Measurements from ENCODE around the gene SPRY4.
A peak's percentile ranks its signal among the peaks of the same experiment; 100 is the strongest.
"Not testable (repeated sequence)": the region's sequence is repeated elsewhere in the genome, so short reads cannot be mapped to it uniquely, and the experiment has no call there.

Gene SPRY4

DNA sequence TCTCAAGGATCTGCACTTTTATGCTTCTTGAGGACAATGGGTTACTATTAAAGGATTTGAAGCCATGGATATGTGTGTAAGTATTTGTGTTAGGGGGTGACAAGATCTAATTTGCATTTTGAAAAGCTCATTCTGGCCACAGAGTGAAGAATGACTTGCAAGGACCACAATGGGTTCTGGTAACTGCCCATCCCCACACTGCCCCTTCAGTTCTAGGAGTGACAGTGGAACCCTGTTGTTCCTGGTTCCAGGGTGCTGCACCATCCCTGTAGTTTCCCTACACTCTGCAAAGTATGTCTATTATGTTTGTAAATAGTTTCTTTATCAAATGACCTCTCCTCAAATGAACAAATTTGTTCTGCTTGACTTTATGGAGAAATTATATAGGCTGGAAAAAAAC lies 9.7 kb upstream of the SPRY4 start:
- DNase-seq (ENCODE audit: low read depth in 2 of 2) = no peak

DNA sequence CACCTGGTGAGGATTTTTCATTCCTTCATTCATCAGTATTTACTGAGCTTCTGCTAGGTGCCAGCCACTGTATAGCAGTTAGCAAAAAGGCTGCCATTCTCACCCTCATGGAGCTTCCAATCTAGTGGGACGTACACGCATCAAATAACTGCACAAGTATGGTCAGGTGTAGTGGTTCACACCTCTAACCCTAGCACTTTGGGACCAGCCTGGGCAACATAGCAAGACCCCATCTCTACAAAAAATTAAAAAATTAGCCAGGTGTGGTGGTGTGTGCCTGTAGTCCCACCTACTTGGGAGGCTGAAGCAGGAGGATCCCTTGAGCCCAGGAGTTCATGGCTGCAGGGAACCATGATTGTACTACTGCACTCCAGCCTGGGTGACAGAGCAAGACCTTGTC lies 8.9 kb upstream of the SPRY4 start:
- DNase-seq (ENCODE audit: low read depth in 2 of 2) = not testable (repeated sequence)

DNA sequence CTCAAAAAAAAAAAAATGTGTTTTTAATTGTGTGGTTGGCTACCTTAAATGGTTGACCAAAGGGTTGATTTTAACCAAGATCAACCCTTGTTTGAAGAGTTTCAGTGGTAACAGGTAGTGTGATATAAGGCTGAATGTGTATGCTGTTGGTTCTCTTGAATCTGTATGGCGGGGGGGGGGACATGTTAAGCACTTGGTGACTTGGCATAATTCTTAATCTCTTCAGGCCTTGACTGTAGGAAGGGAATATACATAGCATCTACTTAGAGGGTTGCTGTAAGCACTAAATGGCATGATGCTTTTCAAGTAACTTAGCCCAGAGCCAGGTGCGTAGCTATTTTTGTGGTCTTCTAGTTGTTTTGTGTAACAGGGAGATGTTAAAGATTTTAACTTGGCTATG lies 5.6 kb upstream of the SPRY4 start:
- DNase-seq (ENCODE audit: low read depth in 2 of 2) = no peak

DNA sequence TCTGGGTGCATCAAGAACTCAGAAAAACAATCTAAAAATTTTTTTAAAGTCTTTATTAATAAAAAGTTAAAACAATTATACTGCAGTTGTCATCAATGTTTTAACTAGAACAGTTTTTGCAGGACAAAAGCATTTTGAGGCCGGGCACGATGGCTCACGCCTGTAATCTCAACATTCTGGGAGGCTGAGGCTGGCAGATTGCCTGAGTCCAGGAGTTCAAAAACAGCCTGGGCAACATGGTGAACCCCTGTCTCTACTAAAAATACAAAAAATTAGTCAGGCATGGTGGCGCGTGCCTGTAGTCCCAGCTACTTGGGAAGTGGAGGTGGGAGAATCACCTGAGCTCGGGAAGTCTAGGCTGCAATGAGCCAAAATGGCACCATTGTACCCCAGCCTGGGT lies 5.2 kb upstream of the SPRY4 start:
- no peak for DNase-seq (ENCODE audit: low read depth in 2 of 2)

DNA sequence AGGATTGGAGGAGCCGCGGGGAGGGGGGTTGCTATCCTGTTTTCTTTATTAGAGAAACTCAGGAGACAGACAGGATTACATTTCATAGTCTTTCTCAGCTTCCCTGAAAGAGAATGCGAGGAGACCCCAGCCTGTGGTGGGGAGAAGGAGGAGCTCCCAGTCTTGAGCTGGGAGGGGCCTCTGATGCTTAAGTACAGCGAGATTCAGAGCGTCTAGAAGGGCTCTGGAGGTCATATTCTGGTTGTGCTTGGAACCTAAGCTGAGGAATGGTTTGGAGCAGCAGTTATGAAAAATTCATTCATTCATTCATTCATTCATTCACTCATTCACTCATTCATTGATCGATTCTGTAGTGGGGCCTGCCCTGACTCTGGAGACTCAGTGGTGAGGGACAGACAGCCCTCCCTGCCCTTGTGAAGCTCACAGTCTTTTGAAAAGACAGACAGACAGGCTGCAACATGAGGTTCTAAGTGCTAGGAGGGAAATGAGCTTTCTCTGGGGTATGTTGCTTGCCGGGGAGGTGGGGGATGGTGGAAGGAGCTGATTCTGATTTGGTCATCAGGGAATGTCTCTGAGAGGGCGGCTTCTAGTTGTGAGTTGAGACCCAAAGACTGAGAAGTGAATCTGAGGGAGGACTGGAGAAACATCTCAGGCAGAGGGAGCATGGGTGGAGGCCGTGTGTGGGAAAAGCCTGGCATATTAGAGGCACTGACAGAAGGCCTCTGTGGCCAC lies 2.5 kb upstream of the SPRY4 start:
- DNase-seq (ENCODE audit: low read depth in 2 of 2) = no peak

DNA sequence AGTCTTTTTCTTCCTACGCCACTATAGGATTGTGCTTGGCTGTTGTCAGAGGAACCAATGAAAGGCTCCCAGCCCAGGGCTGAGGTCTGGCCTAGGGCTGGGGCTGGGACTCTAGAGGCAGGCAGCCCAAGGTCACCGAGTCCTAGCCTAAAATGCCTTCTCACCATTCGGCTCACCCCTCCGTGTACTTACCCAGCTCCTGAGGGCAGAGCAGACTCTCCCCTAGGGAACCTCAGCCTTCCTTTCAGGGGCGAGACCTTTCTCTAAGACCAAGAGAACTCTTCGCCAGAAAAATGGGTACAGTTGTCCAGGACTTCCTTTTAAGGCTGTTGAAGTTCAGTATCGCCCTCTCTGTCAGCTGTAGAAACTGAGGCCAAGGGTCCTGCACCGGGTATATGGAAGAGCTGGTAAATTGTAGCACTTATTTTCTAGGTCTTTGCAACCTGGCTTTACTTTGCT lies 1.7 kb upstream of the SPRY4 start:
- no peak for DNase-seq (ENCODE audit: low read depth in 2 of 2)

DNA sequence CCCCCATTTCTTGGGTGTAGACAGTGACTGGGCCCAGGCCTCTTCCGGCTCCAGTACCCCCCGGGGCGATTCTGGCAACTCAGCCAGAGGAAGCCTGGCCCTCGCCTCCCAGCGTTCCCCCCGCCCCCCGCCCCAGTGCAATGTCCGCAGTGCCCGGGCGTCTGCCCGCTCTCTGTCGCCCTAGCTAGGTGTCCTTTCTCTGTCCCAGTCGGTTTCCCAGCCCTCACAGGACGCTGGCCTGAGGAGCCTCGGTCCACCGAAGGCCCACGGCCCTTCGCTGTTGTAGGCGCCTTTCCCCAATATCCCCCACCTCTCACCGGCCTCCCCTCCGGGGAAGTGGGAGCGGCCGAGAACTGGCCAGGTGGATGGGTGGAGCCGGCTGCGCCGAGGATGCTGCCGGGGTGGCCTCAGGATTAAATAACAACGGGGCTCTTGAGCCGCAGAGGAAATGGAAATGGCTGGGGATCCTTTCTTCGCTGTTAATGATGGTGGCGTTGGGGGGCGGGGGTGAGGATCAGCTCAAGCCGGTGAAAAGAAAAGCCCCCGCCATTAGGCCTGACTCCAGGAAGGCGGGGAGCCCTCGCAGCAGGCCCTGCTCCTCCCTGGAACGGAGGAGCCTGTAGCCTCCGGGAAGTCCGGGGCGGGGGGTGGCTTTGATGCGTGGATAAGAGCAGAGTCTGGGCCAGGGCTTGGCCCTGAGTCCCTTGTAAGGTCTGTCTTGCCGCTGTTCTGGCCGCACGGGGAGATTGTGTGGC lies 1.1 kb upstream of the SPRY4 start:
- DNase-seq (ENCODE audit: low read depth in 2 of 2) = peak; percentile 21 to 30

DNA sequence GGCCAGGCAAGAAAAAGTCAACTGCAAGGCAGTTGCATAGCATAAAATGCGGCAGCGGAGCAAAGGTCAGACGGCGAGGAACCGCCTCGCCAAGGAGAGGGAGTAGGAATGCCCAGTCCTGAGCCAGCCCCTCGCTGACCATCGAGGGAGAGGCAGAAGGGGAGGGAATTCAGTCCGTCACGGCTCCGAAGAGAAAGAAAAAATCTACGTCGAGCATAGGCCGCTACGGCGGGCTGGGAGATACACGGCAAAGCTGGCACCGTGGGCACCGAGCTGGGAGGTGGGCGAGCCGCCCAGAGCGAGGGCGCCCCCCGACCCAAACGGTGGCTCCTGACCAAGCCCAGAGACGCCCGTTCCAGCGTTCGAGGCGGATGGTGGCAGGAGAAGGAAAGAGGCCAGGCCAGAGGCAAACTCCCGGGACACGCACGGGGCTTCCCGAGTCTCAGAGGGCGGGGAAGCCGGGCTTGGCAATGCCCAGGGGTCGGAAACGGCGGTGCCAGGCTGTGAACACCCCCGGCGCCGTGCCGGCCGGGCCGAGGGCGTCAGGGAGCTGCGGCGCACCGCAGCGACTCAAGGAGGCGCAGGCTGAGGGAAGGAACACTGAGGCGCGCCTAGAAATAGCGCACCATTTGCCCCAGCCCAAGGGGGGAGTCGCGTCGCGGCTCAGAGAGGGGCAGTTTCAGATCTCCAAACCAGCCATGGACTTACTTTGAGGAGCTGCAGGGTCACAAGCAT lies 518 bp downstream of the SPRY4 start:
- peak in 1 of 2 donors; percentile 22 for DNase-seq (ENCODE audit: low read depth in 2 of 2)

DNA sequence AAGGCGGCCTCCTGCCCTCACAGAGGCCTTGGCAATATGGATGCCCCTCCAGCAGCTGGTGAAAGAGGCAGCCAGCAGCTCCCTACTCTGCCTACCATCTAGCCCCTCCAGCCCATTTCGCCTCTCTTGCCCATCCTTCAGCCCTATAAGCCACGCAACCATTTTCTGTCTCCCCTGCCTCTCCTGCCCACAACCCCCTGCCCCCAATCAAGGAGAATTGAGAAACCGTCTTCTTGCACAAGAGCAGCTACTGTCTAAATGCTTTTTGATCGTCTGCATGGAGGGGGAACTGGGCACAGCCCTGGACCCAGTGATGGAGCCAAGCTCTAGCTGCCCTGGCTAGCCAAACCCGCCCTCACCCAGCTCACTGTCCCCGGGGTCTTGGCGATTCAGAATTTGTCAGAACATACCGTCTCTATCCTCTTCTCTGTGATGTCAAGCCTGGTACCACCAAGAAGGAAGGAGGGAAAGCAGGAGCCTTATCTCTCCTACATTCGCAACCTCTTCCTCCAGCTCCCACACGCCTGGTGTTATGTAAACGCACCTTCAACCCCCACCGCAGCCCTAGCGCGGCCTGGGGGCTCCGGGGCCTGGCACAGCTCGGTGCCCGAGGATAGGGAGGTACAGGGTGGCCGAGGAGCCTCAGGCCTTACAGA lies 1.2 kb downstream of the SPRY4 start:
- DNase-seq (ENCODE audit: low read depth in 2 of 2) = no peak

DNA sequence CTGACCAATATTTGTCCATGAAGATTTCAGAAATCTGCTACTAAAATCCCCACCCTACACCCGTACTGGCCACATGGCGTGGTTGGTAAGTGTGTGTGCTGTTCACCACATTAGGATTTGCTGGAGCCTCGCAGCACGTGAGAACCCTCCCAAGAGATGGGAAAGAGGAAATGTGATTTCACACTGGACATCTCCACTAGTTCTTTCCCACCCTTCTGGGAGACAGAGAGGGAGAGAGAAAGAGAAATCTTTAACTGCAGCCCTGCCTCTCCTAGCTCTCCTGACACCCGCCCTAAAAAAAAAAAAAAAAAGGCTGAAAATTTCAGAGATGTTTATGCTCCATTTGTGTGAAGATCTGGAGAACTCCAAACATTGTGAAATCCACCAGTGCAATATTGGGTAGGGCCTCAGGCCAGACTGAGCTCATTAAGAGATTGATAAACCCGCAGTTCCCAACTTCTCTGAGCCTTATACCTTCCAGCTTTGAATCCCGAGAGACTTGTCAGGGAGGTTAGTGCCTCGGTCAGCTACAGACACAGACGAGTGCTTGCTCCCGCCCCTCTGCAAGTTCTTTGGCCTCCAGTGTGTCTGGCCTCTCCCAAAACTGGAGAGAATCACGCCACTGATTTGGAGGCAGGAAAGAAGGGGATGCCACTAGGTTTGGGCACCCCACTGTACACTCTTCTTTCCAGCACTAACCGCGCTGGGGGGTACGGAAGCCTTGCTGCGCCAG lies 1.9 kb downstream of the SPRY4 start:
- DNase-seq (ENCODE audit: low read depth in 2 of 2) = no peak

DNA sequence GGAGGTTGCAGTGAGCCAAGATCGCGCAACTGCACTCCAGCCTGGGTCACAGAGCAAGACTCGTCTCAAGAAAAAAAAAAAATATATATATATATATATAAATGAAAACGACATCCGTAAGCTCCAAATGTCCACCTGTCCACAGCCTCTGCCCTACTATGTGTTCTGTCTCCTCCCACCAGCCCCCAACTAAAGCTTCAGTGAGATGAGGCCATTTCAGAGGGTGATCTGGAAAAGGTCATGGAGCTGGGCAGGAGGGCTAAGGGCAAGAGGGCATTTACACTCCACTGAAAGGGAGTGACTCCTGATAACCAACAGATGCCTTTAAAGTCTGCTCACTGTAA lies 2.4 kb downstream of the SPRY4 start:
- no peak for DNase-seq (ENCODE audit: low read depth in 2 of 2)

DNA sequence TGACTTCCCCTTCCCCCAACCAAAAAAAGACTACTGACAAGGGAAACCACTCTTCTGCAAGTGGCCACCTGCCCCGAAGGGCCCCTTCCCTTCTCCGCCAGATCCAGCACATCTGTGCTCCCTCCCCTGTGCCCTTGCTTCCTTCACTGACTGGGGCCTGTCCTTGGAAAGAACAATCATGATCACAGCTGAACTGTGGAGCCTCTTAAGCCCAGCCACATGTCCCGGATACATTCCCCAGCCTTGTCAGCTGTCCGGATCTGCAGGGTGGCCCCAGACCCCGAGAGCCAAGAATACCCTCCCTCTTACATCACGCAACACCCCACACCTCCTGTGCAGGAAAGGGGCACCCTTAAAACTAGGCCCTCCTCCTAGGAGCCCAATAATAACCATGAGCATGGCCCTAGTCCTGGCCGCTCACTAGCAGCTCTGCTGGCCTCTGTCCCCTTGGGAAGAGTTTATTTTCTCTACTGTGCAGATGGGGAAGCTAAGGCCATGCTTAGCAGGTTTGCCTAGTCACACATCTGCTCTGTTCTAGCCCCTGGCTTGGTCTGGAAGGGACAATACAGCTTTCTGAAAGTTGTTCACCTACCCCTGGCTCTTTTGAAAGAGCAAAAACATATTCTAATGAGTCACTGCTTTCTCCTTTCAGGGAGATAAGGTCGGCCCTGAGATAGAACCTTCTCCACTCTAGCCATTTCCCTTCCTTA lies 3.8 kb downstream of the SPRY4 start:
- no peak for DNase-seq (ENCODE audit: low read depth in 2 of 2)

DNA sequence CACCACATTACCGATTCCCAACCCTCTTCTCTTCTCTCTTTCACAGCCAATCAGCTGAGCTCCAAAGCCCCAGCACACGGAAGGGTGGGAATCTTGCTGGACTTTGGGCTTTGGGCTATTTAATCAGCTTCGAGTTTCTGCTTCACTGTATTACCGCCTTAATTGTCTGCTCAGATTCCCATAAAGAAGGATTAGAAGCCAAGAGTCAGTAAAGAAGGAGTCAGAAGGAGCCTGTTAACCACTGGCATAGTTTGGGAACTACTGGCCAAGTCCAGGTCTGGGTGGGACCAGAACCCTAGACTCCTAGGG lies 4.4 kb downstream of the SPRY4 start:
- no peak for DNase-seq (ENCODE audit: low read depth in 2 of 2)

DNA sequence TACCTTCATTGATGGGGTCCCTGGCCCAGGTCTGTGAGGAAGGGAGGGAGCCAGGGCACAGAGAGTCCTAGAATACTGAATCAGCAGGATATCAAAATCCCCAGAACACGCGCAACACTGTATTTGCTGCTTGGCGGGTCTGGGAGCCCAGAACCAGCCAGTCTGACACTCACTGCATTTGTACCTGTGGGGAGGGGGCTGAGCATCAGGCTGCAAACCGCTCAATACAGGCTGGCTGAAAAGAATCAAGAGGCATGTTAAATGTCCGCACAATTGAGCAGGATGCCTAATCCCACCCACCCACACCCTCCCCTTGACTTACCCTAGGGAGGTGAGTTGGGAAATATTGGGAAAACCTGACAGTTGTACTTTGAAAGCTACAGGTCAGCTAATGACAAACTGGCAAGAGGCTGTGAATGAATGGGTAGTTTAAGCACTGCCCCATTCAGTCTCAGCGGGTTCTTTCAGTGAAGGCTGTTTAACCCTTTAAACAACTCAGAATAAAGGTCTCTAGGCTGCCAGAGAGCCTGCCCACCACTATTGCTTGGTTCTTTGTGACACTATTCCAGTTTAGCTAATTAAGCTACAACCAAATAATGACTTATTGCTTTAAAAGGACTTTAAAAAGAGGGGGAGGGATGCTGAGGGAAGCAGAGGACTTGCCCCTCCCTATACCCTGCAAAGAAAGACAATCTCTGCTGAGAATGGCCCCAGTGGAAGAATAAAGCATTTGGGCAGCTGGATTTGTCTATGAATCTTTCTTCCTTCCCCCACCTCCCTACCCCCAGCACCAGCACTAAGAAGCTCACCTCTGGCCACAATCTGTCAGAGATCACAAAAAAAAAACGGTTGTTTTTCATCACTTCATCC lies 5.0 kb downstream of the SPRY4 start:
- no peak for DNase-seq (ENCODE audit: low read depth in 2 of 2)

DNA sequence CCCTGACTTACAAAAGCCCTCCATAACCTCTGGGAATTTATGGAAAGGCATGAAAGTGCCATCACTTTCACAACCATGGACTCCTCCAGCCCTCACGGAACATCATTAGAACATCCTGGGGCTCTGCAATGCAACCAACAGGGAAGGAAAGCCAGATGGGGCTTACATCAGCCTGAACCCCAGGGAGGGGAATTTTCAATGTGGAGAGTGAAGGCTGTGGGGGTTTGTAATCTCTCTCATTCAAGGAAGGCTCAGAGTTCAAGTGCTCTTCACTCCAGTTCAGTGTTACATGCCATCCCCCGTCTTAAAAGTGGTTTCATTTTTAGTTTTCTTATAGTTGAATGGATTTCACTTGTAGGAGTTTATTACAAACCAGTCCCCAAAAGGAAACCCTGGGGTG lies 5.7 kb downstream of the SPRY4 start:
- DNase-seq (ENCODE audit: low read depth in 2 of 2) = no peak

DNA sequence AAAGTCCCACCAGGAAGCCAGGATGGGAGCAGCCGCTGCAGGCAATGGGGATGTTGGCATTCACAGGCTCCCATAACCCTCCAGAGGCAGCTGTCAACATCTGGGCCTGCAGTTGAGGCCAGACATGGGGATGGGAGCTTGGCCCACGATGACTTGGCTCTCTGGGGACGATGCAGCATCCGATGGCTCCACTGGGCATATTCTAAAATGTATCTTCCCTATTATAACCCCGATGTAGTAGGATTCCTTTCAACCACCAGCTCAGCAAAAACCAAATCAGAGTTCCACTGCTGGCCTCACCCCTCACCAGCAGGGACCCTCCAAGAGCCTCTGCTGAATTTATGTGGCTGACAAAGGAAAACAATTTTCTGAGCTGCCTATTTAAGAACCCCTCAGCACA lies 7.1 kb downstream of the SPRY4 start:
- no peak for DNase-seq (ENCODE audit: low read depth in 2 of 2)

DNA sequence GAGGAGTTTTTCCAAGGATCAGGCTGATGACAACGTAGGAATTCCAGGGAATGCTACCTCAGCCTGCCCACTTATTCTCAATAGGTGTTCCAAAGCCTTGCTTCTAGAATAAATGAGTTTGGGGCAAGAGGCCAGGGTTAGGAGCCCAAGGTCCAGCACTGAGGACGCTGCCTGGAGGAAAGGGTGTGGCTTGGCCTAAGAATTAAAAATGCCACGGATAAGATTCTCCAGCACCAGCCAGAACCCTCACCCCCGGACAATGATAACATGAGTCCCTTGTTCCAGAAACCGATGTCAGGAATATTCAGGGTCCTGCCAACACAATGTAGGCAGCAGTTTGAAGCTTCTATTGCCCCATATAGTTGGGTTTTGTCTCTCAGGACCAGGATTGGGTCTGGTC lies 7.6 kb downstream of the SPRY4 start:
- DNase-seq (ENCODE audit: low read depth in 2 of 2) = no peak

DNA sequence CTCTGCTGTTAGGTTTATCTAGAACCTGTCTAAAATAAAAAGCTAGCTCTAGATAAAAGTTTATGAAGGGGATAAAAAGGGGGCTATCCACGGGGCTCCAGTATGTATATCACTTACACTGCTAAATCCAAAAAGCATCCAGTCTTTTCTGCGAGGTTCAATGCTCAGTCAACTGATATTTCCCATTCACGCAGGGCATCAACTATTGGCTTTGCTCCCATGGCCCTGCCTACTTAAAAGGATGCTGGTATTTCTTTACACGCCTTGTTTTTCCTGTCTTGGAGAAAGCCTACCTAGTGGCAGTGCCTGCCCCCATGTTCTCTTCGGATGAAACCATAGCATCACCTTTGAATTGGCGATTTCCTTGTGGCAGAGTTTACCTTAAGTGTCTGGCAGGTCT lies 8.1 kb downstream of the SPRY4 start:
- no peak for DNase-seq (ENCODE audit: low read depth in 2 of 2)

DNA sequence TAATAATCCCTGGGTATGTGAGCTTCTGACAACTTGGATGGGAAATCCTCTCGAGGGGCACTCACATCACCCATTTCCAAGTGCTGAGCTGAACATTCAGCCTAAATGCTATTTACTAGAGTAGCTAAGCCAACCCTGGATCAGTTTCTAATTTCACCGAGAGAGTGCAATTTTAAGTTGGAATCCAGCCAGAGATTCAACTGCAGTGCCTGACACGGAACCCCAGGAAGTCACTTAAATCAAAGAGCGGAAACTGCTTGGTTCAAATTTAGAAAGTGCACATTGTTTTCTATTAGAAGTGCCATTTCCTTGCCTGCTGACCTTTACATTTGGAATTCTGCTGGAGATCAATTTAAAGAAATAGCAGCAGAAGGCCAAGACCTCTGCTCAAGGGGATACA lies 8.8 kb downstream of the SPRY4 start:
- no peak for DNase-seq (ENCODE audit: low read depth in 2 of 2)

All from stimulated activated CD8-positive, alpha-beta memory T cell treated with anti-CD3 and anti-CD28 coated beads, Interleukin-2, amount 100 ng/mL, for 48 hours (primary cell).